ENCODE measurements around the gene PPIE.

DNA sequence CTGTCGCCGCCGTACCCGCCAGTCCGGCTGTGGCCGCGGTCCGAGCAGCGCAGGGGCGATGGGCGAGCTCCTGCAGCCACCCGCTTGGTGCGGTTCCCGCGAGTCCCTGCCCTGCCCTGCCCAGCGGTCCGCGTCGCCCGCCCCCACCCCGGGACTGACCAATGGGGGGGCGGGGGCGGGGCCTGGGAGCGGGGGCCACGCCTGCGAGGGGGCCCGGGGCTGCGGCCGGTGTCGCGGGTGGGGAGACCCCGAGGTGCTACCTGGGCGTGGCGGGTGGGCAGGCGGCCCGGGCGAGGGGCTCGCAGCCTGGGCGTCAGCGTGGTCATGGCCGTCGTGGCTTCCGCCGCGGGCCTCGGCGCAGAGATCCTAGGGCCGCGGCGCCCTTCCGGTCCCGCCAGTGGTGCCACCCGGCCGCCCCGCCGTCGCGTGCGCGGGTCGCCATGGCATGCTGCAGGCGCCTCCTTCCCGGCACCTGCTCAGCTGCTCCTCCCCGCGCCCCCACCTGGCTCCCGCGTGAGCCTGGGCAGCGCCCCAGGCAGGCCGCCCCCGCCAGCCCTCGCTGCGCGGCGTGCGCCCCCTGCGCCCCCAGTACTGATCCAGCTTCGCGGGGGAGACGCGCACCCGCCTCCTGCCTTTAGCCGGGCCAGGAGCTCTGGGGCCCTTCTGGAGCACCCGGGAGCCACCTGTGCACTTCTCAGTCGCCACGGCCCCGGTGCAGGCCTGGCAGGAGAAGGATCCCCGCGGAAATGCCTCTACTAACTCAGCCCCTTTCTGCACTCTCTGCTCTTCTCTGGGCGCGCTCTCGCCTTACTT, 50.3 kb downstream of the PPIE start, which contains the start of gene BMP8B:
- TF ChIP-seq, protein P1, sequence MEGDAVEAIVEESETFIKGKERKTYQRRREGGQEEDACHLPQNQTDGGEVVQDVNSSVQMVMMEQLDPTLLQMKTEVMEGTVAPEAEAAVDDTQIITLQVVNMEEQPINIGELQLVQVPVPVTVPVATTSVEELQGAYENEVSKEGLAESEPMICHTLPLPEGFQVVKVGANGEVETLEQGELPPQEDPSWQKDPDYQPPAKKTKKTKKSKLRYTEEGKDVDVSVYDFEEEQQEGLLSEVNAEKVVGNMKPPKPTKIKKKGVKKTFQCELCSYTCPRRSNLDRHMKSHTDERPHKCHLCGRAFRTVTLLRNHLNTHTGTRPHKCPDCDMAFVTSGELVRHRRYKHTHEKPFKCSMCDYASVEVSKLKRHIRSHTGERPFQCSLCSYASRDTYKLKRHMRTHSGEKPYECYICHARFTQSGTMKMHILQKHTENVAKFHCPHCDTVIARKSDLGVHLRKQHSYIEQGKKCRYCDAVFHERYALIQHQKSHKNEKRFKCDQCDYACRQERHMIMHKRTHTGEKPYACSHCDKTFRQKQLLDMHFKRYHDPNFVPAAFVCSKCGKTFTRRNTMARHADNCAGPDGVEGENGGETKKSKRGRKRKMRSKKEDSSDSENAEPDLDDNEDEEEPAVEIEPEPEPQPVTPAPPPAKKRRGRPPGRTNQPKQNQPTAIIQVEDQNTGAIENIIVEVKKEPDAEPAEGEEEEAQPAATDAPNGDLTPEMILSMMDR (IDR thresholded peaks at IDR 0.05), result no peak
- TF ChIP-seq, protein P2, sequence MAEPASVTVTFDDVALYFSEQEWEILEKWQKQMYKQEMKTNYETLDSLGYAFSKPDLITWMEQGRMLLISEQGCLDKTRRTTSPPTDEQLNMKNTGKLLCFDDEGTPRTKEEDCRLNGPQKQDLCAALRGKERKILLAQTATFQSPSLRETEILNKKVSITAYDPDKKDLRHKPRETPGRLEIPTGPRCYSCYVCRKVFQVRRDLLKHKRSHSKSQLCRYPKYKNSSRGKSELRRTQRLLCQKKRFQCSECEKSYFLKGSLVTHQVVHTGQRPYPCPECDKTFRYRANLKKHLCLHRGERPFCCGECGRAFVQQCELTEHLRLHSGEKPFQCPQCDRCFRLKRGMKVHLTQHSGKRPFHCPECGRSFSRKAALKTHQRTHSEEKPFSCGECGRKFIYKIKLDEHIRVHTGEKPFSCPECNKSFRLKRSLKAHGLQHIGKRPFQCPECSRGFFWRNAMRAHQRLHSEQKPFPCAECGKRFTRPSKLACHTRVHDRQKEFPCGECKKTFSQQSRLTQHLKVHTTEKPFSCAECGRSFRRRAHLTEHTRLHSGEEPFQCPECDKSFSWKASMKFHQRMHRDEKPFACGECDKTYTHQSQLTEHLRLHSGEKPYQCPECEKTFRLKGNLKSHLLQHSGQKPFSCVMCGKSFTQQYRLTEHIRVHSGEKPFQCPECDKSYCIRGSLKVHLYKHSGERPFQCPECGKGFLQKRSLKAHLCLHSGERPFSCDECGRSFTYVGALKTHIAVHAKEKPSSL (CRISPR knock-in tag; conservative IDR thresholded peaks at IDR 0.05), result no peak
- no peak for TF ChIP-seq NFATC4 (CRISPR knock-in tag; IDR thresholded peaks at IDR 0.05)
- TF ChIP-seq SMAD4 (CRISPR knock-in tag; IDR thresholded peaks at IDR 0.05), result no peak
- TF ChIP-seq TEAD1 (CRISPR knock-in tag; IDR thresholded peaks at IDR 0.05), result no peak; the same call in 1 of the 2 replicates
- TF ChIP-seq, protein P3, sequence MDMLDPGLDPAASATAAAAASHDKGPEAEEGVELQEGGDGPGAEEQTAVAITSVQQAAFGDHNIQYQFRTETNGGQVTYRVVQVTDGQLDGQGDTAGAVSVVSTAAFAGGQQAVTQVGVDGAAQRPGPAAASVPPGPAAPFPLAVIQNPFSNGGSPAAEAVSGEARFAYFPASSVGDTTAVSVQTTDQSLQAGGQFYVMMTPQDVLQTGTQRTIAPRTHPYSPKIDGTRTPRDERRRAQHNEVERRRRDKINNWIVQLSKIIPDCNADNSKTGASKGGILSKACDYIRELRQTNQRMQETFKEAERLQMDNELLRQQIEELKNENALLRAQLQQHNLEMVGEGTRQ (CRISPR knock-in tag; IDR thresholded peaks at IDR 0.05), result no peak
- no peak for TF ChIP-seq HMGA2 (CRISPR knock-in tag; IDR thresholded peaks at IDR 0.05)
